Brain microvascular endothelial cell (primary cell): ENCODE measurements around the gene SYT7.

Experiments
- DNase-seq: peaks from one replicate; pipeline ENCODE4 v3.0.0-alpha.2; 2020
- H3K27ac ChIP-seq: fragments of 250-450 bp; sonication (Bioruptor Pico); 2 replicates; pipeline ENCODE4 v1.5.1; 2020; ENCODE audit warnings: mild to moderate bottlenecking, moderate library complexity
- H3K27me3 ChIP-seq: fragments of 250-450 bp; sonication (Bioruptor Pico); replicated peaks from 2 replicates; pipeline ENCODE4 v1.5.1; 2020; ENCODE audit warnings: mild to moderate bottlenecking
- H3K36me3 ChIP-seq: fragments of 250-450 bp; sonication (Bioruptor Pico); replicated peaks from 2 replicates; pipeline ENCODE4 v1.5.1; 2020; ENCODE audit warnings: mild to moderate bottlenecking
- H3K4me3 ChIP-seq: 2 replicates; pipeline ENCODE4 v1.5.1; 2011; ENCODE audit warnings: low read depth, mild to moderate bottlenecking, control low read depth, low read length, moderate library complexity
- CTCF ChIP-seq: IDR thresholded peaks from 2 replicates; pipeline ENCODE4 v1.5.1; 2011; ENCODE audit warnings: low read depth, mild to moderate bottlenecking, moderate library complexity, low read length, control low read depth, inconsistent platforms; ENCODE audit errors: missing control alignments
- in situ Hi-C: cut with HindIII; loops from 2 replicates; pipeline ENCODE4 v1.10.0; 2017; ENCODE audit warnings: low sequenced_read_pairs, low pct_ligation_motif_present

The SYT7 gene

GRCh38 chr11:61496602-61497400, 84.1 kb downstream of the SYT7 start:
- in situ Hi-C loops, result no loop called here
- no peak for TF ChIP-seq CTCF
- DNase-seq, result no peak
- H3K36me3 ChIP-seq, result no peaks in the 10 kb centered on the region
- H3K4me3 ChIP-seq, result no peak overlapping the region
- no peak overlapping the region for H3K27ac ChIP-seq
- no peaks in the 10 kb centered on the region for H3K27me3 ChIP-seq

GRCh38 chr11:61495801-61496601, 84.9 kb downstream of the SYT7 start:
- no peak for TF ChIP-seq CTCF
- no peak for DNase-seq
- no peak overlapping the region for H3K4me3 ChIP-seq
- no peaks in the 10 kb centered on the region for H3K36me3 ChIP-seq
- H3K27ac ChIP-seq, result no peak overlapping the region
- no peaks in the 10 kb centered on the region for H3K27me3 ChIP-seq
- in situ Hi-C loops, result no loop called here

- DNase-seq, result no peak
- Histone ChIP-seq H3K27me3 (no peaks in the 10 kb centered on the region), H3K36me3 (no peaks in the 10 kb centered on the region), H3K4me3 (no peak overlapping the region), H3K27ac (no peak overlapping the region)
- in situ Hi-C loops, result no loop called here
- TF ChIP-seq CTCF, result no peak
Measured at GRCh38 chr11:61494381-61494961, 86.4 kb downstream of the SYT7 start.

GRCh38 chr11:61491736-61492395, 89.0 kb downstream of the SYT7 start:
- H3K36me3 ChIP-seq, result no peaks in the 10 kb centered on the region
- no peak for DNase-seq

More at GRCh38 chr11:61491736-61492395, 89.0 kb downstream of the SYT7 start:
- Histone ChIP-seq H3K27ac (no peak overlapping the region), H3K4me3 (no peak overlapping the region), H3K27me3 (no peaks in the 10 kb centered on the region)
- in situ Hi-C loops, result no loop called here
- no peak for TF ChIP-seq CTCF
